ENCODE measurements around the gene ASCL3. TPM values are rescaled to one million over a fixed set of nuclear protein-coding genes. Genes with fewer than 3 reads are reported as not detected.

Gene ASCL3
- total RNA-seq, 3 donors from 2014 or later = not detected

DNA sequence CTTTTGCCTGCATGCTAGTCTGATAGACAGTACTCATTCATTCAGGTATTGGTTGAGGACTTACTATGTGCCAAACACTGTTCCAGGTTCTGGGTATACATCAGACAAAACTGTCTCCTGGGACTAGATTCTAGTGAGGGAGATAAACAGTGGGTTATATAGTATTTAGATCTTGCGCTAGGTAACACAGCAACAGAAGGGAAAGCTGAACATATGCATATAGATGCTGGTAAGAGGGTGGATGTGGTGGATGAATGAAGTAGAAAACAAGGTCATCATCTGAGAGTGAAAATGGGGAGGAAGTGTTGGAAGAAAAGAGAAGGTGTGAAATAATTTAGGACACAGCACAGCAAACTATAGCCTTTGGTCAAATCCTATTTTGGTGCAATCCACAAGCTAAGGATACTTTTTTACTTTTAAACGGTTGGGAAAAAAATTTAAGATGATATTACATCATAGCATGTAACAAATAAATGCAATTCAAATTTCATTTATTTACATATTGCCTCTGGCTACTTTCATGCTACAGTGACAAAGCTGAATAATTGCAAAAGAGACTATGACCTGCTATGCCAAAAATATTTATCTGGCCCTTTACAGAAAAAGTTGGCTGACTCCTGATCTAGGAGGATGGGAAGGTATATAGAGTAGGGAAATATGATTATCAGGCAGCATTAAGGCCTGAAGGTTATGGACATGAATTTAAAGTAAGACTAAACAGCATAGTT, 28.5 kb upstream of the ASCL3 start:
- H3K9me3 ChIP-seq = no peaks in the 10 kb centered on the region
- H3K27ac ChIP-seq = no peak overlapping the region
- no peak for DNase-seq (ENCODE audit: low spot score in 2 of 2)
- H3K4me3 ChIP-seq = no peak overlapping the region
- TF ChIP-seq POLR2A (IDR thresholded peaks at IDR 0.05) (no peak), POLR2AphosphoS5 (IDR thresholded peaks at IDR 0.05) (no peak)
- TF ChIP-seq, protein P1, sequence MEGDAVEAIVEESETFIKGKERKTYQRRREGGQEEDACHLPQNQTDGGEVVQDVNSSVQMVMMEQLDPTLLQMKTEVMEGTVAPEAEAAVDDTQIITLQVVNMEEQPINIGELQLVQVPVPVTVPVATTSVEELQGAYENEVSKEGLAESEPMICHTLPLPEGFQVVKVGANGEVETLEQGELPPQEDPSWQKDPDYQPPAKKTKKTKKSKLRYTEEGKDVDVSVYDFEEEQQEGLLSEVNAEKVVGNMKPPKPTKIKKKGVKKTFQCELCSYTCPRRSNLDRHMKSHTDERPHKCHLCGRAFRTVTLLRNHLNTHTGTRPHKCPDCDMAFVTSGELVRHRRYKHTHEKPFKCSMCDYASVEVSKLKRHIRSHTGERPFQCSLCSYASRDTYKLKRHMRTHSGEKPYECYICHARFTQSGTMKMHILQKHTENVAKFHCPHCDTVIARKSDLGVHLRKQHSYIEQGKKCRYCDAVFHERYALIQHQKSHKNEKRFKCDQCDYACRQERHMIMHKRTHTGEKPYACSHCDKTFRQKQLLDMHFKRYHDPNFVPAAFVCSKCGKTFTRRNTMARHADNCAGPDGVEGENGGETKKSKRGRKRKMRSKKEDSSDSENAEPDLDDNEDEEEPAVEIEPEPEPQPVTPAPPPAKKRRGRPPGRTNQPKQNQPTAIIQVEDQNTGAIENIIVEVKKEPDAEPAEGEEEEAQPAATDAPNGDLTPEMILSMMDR (IDR thresholded peaks at IDR 0.05) = no peak
- H3K4me1 ChIP-seq = no peaks in the 10 kb centered on the region
- intact Hi-C loops (cut with DNase I; ENCODE audit: low total_unique reads) = no loop called here
- H3K36me3 ChIP-seq = no peaks in the 10 kb centered on the region
- H3K27me3 ChIP-seq = no peaks in the 10 kb centered on the region

DNA sequence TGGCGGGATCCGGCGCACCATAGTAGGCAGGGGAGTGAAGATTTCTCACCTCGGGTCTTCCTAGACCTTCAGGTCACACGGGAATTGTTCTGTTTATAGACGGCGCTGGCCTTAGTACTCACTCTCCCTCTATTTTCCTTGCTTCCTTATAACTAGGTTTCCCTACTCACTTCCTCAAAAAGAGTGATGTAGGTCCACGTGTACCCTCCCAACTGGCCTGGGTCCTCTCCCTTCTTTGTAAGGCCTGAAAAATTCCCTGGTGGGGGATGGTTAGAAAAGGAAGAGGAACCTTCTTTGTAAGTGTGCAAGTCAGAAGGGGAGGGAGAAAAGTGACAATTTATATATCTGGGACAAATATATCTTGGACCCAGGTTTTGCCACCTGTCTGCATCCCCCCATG, 24.4 kb upstream of the ASCL3 start:
- intact Hi-C loops (cut with DNase I; ENCODE audit: low total_unique reads) = loop anchor here (10.0 kb wide), 1 partner anchor 292 kb away; no protein-coding TSS in a partner anchor

DNA sequence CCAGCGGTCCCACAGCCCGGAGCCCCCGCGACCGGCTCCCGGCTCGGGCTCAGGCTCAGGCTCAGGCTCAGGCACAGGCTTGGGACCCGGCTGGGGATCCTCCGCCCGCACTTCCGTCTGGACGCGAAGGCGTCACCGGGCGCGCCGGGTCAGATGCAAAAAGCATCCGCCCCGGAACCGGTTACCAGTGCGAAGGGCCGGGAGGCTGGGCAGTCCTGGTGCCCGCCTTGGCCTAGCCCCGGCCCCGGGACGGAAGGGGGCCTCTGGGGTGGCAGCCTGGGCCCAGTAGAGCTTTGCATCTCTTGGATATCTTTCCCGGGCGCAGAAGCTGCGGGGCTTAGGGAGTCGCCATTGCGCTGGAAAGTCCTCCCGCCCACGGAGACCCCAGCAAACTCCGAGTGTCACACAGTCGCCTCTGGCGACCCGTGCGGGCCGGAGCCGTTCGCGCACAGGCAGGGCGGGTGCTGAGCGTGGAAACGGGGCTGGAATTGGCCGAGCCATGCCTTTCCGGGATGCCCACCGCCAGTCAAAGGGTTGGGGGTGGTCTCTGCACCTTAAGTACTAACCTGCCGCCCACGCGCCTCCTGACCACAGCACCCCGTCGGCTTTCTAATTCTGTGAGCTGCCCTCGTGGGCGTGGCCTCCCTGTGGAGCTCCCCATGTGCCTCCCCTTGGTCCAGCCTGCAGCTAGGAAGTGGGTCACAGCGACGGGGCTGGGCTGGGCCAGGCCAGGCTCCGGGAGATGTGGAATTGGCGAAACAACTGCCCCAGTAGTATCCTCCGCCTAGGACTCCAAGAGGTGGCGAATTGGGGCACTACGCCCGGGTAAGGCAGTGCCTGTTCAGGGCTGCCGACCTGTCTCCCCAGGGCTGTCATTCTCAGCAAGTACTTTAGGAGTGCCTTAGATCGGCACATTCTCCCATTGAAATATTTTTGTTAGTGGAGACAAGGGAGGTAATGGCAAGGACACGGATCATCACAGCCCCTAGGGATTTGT, 21.8 kb upstream of the ASCL3 start, which contains the start of gene TMEM9B:
Gene TMEM9B, minus strand, starts transcription at position 119 of the 997 bp plus-strand sequence. CDS start 129 bp downstream, outside the sequence.
- peak; percentile 85 to 89 for DNase-seq (ENCODE audit: low spot score in 2 of 2)
- Histone ChIP-seq H3K4me3 (peak within 1 kb of the TSS; percentile 84 to 91 (median 91)), H3K4me1 (peaks cover 0 to 13% of the 10 kb centered on the region in 2 donors), H3K9me3 (no peaks in the 10 kb centered on the region), H3K27me3 (no peaks in the 10 kb centered on the region), H3K27ac (peak within 1 kb of the TSS; percentile 96 to 97), H3K36me3 (no peaks in the 10 kb centered on the region)
- TF ChIP-seq POLR2AphosphoS5 (IDR thresholded peaks at IDR 0.05) = peak; percentile 77 to 92 (median 90)
- peak; percentile 95 for TF ChIP-seq POLR2A (IDR thresholded peaks at IDR 0.05)
- TF ChIP-seq, protein P1 (IDR thresholded peaks at IDR 0.05) = peak in 1 of 3 donors; percentile 18
- intact Hi-C loops (cut with DNase I; ENCODE audit: low total_unique reads) = loop anchor here (10.0 kb wide), 1 partner anchor 290 kb away; no protein-coding TSS in a partner anchor

More for the DNA sequence above, 24.4 kb upstream of the ASCL3 start:
- H3K4me1 ChIP-seq = peaks cover 0 to 12% of the 10 kb centered on the region in 2 donors
- no peaks in the 10 kb centered on the region for H3K36me3 ChIP-seq
- no peaks in the 10 kb centered on the region for H3K9me3 ChIP-seq
- no peak overlapping the region for H3K4me3 ChIP-seq
- no peak overlapping the region for H3K27ac ChIP-seq
- H3K27me3 ChIP-seq = no peaks in the 10 kb centered on the region
- TF ChIP-seq, protein P1 (IDR thresholded peaks at IDR 0.05) = no peak
- TF ChIP-seq POLR2A (IDR thresholded peaks at IDR 0.05) = no peak
- TF ChIP-seq POLR2AphosphoS5 (IDR thresholded peaks at IDR 0.05) = no peak
- no peak for DNase-seq (ENCODE audit: low spot score in 2 of 2)

DNA sequence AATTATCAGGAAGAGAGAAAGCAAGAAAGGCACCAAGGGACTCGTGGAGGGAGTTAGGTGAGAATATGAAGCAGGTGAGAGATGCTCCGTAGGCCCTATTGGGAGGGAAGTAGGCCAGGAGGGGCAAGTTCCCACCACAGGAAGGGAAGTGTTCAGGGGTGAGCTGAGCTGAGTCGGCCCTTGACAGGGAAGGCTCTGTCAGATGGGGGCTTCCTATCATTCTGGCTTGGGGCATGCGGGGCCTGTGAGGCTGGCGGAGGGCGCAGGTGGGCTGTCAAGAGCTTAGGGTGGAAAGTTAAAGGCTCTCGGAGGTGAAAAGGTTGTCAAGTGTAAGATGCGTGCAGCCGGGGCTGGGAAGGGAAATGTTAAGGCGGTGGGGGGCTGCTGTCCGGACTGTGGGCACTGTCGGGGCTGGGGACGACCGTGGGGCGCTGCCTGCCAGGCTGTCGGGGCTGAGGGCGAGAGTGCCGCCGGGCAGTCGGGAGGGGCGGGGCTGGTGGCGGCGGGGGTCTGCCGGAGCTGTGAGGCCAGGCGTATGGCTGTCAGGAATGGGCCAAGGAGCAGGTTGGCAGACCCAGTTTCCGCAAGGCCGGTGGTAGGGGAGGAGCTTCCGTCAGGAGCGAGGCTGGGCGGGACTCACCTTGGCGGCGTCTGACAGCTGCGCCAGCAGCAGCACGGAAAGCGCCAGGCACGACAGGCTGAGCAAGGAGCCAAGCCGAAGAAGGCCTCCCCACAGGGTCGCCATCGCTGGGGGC, 20.9 kb upstream of the ASCL3 start:
- Histone ChIP-seq H3K36me3 (no peaks in the 10 kb centered on the region), H3K4me3 (peak overlapping the region; percentile 84 to 91 (median 91)), H3K27me3 (no peaks in the 10 kb centered on the region), H3K9me3 (no peaks in the 10 kb centered on the region), H3K4me1 (peaks cover 4 to 19% of the 10 kb centered on the region in 2 donors), H3K27ac (peak overlapping the region; percentile 96 to 97)
- intact Hi-C loops (cut with DNase I; ENCODE audit: low total_unique reads) = loop anchor here (10.0 kb wide), 1 partner anchor 289 kb away; no protein-coding TSS in a partner anchor
- TF ChIP-seq POLR2A (IDR thresholded peaks at IDR 0.05) (no peak), POLR2AphosphoS5 (IDR thresholded peaks at IDR 0.05) (no peak)
- TF ChIP-seq, protein P1 (IDR thresholded peaks at IDR 0.05) = no peak
- DNase-seq (ENCODE audit: low spot score in 2 of 2) = peak; percentile 84

All from breast epithelium (tissue), 4 donors.